Fibroblast of lung (primary cell): Measurements from ENCODE around the gene PGLYRP4. TPM values are rescaled to one million over a fixed set of nuclear protein-coding genes. Genes with fewer than 3 reads are reported as not detected.

Source experiments
- DNase-seq, 2 donors: peaks; one replicate each; pipeline versions ENCODE4 v3.0.0 to v3.0.0-alpha.2; 2010; ENCODE audit warnings: low read depth in 2 of 2
- H2AFZ ChIP-seq: 2 replicates; pipeline ENCODE4 v1.5.1; 2012; ENCODE audit warnings: low read length, control low read depth, inconsistent platforms
- H3K27ac ChIP-seq: 2 replicates; pipeline ENCODE4 v1.5.1; 2011; ENCODE audit warnings: low read length, control low read depth; ENCODE audit not compliant: insufficient read depth
- H3K27me3 ChIP-seq: 2 replicates; pipeline ENCODE4 v1.5.1; 2011; ENCODE audit warnings: mild to moderate bottlenecking, low read length; ENCODE audit not compliant: control insufficient read depth, insufficient read depth
- H3K36me3 ChIP-seq: 2 replicates; pipeline ENCODE4 v1.5.1; 2011; ENCODE audit warnings: low read length; ENCODE audit not compliant: control insufficient read depth, insufficient read depth
- H3K4me1 ChIP-seq: 2 replicates; pipeline ENCODE4 v1.5.1; 2011; ENCODE audit warnings: low read length; ENCODE audit not compliant: control insufficient read depth, insufficient read depth; ENCODE audit errors: extremely low read depth
- H3K4me2 ChIP-seq: 2 replicates; pipeline ENCODE4 v1.5.1; 2011; ENCODE audit warnings: low read length, control low read depth; ENCODE audit not compliant: insufficient read depth; ENCODE audit errors: extremely low read depth
- H3K4me3 ChIP-seq, 4 experiments: fragments of 200-600 bp in 1 of 4; sonication (generic) in 1 of 4; replicated peaks in 1 of 4; 2 replicates each; pipeline ENCODE4 v1.5.1; 2011 to 2016; ENCODE audit warnings: low read length in 4 of 4, low read depth in 3 of 4, mild to moderate bottlenecking in 3 of 4, control low read depth in 2 of 4, inconsistent platforms in 1 of 4, mixed read lengths in 1 of 4; ENCODE audit not compliant: insufficient read depth in 1 of 4; ENCODE audit errors: control extremely low read depth in 1 of 4
- H3K79me2 ChIP-seq: 2 replicates; pipeline ENCODE4 v1.5.1; 2012; ENCODE audit warnings: mild to moderate bottlenecking, low read length, inconsistent platforms; ENCODE audit not compliant: control insufficient read depth, insufficient read depth
- H3K9ac ChIP-seq: 2 replicates; pipeline ENCODE4 v1.5.1; 2011; ENCODE audit warnings: mild to moderate bottlenecking, low read length, control low read depth; ENCODE audit not compliant: insufficient read depth
- H3K9me3 ChIP-seq: 2 replicates; pipeline ENCODE4 v1.5.1; 2012; ENCODE audit warnings: low read depth, low read length; ENCODE audit not compliant: control insufficient read depth, insufficient read depth
- H4K20me1 ChIP-seq: 2 replicates; pipeline ENCODE4 v1.5.1; 2011; ENCODE audit warnings: low read length; ENCODE audit not compliant: control insufficient read depth, insufficient read depth; ENCODE audit errors: extremely low read depth
- CTCF ChIP-seq, 2 donors: IDR thresholded peaks in 1 of 2; conservative IDR thresholded peaks in 1 of 2; 1 replicate in 1 of 2; 2 replicates in 1 of 2; pipeline ENCODE4 v1.5.1; 2011 to 2012; ENCODE audit warnings: low read length in 2 of 2, control low read depth in 1 of 2, inconsistent platforms in 1 of 2, low read depth in 1 of 2, mild to moderate bottlenecking in 1 of 2
- EZH2 ChIP-seq: IDR thresholded peaks from 2 replicates; pipeline ENCODE4 v1.5.1; 2012; ENCODE audit warnings: low read length, control low read depth, mild to moderate bottlenecking; ENCODE audit errors: missing control alignments
- polyA plus RNA-seq, 2 donors: library from polyadenylated mRNA; depleted of rRNA in 1 of 2; stranded (reverse) in 1 of 2; unstranded in 1 of 2; fragments of >200 nt; gene quantifications; 2 replicates each; pipeline ENCODE4 v1.2.1, GENCODE V29; 2011 to 2012; ENCODE audit warnings: missing spikeins in 1 of 2
- total RNA-seq: library from RNA; depleted of rRNA; stranded (reverse); fragments of >200 nt; gene quantifications from 2 replicates; pipeline ENCODE4 v1.2.1, GENCODE V29; 2014

The PGLYRP4 gene
- total and polyA plus RNA-seq, 2 donors (not counting 1 experiment from before 2014, with no cell fraction given) = not detected

- Histone ChIP-seq H4K20me1 (no peaks in the 10 kb centered on the region), H3K36me3 (no peaks in the 10 kb centered on the region), H3K9me3 (no peaks in the 10 kb centered on the region), H3K4me2 (no peak overlapping the region), H3K27me3 (no peaks in the 10 kb centered on the region), H3K4me3 (no peak overlapping the region), H3K4me1 (no peaks in the 10 kb centered on the region), H3K9ac (no peak overlapping the region), H2AFZ (no peak overlapping the region), H3K79me2 (no peaks in the 10 kb centered on the region), H3K27ac (no peak overlapping the region)
- no peak for DNase-seq
- TF ChIP-seq CTCF (conservative IDR thresholded peaks at IDR 0.05 in 1 of 2, IDR thresholded peaks at IDR 0.05 in 1 of 2; ENCODE audit: low read depth in 1 of 2, low read length in 2 of 2) (no peak), EZH2 (no peak)
These were observed 32.1 kb upstream of the PGLYRP4 start for GRCh38 chr1:153380711-153381110.

GRCh38 chr1:153379591-153379990 lies 30.9 kb upstream of the PGLYRP4 start:
- Histone ChIP-seq H3K9ac (no peak overlapping the region), H3K27me3 (no peaks in the 10 kb centered on the region), H3K4me1 (no peaks in the 10 kb centered on the region), H3K27ac (no peak overlapping the region), H3K4me2 (no peak overlapping the region), H3K9me3 (no peaks in the 10 kb centered on the region), H3K79me2 (no peaks in the 10 kb centered on the region), H2AFZ (no peak overlapping the region), H4K20me1 (no peaks in the 10 kb centered on the region), H3K36me3 (no peaks in the 10 kb centered on the region), H3K4me3 (no peak overlapping the region)
- no peak for TF ChIP-seq EZH2
- DNase-seq = no peak

- H3K9ac ChIP-seq = no peak within 1 kb of the TSS
- H4K20me1 ChIP-seq = no peaks in the 10 kb centered on the region
- H2AFZ ChIP-seq = no peak within 1 kb of the TSS
- H3K4me1 ChIP-seq = no peaks in the 10 kb centered on the region
- TF ChIP-seq CTCF (conservative IDR thresholded peaks at IDR 0.05 in 1 of 2, IDR thresholded peaks at IDR 0.05 in 1 of 2; ENCODE audit: low read depth in 1 of 2, low read length in 2 of 2) = no peak
- no peak for TF ChIP-seq EZH2
- peak; percentile 54 to 91 for DNase-seq
- H3K9me3 ChIP-seq = no peaks in the 10 kb centered on the region
- H3K27me3 ChIP-seq = peaks cover 3% of the 10 kb centered on the region
- H3K4me2 ChIP-seq = no peak within 1 kb of the TSS
- no peaks in the 10 kb centered on the region for H3K79me2 ChIP-seq
- H3K27ac ChIP-seq = no peak within 1 kb of the TSS
- no peak within 1 kb of the TSS for H3K4me3 ChIP-seq
- no peaks in the 10 kb centered on the region for H3K36me3 ChIP-seq
These were observed 26.9 kb upstream of the PGLYRP4 start, which contains the start of gene S100A12 for GRCh38 chr1:153375511-153375910. S100A12 (minus strand) TSS chr1:153375621; CDS start chr1:153374592, 1,029 bp downstream.
